Activated CD4-positive, alpha-beta T cell treated with anti-CD3 and anti-CD28 coated beads for 36 hours (primary cell): ENCODE data around the gene APCDD1. TPM values are rescaled to one million over a fixed set of nuclear protein-coding genes. Genes with fewer than 3 reads are reported as not detected.

ENCODE experiments used
- ATAC-seq: fragments of 200-7000 bp; cut with Tn5 transposase; one replicate; pipeline ENCODE4 v1.10.0; 2021; ENCODE audit warnings: mild to moderate bottlenecking, moderate library complexity
- CTCF ChIA-PET: fragments of 350-600 bp; sonication (Branson Sonifier 250); formaldehyde crosslinking; loops from one replicate; lab custom pipeline; 2021; ENCODE audit warnings: antibody characterized with exemption; lab: Charles Lee
- POLR2A ChIA-PET: fragments of 350-600 bp; sonication (Branson Sonifier 250); formaldehyde crosslinking; loops from one replicate; lab custom pipeline; 2021; ENCODE audit warnings: antibody characterized with exemption, inconsistent platforms; lab: Charles Lee
- DNase-seq: peaks from one replicate; pipeline ENCODE4 v3.0.0-alpha.2; 2020
- H3K27ac Mint-ChIP-seq: one replicate; pipeline ENCODE4 v1.8.0; 2021; ENCODE audit warnings: mixed read lengths
- H3K27me3 Mint-ChIP-seq: one replicate; pipeline ENCODE4 v1.8.0; 2021; ENCODE audit warnings: mixed read lengths
- H3K36me3 Mint-ChIP-seq: one replicate; pipeline ENCODE4 v1.8.0; 2021; ENCODE audit warnings: low read depth, mixed read lengths
- H3K4me1 Mint-ChIP-seq: one replicate; pipeline ENCODE4 v1.8.0; 2021; ENCODE audit warnings: mixed read lengths
- H3K4me3 Mint-ChIP-seq: one replicate; pipeline ENCODE4 v1.8.0; 2021; ENCODE audit warnings: mild to moderate bottlenecking, moderate library complexity, mixed read lengths
- H3K9me3 Mint-ChIP-seq: one replicate; pipeline ENCODE4 v1.8.0; 2021; ENCODE audit warnings: low read depth, mixed read lengths
- intact Hi-C, 2 experiments: fragments of 100-400 bp; cut with DNase I in 1 of 2; cut with micrococcal nuclease in 1 of 2; formaldehyde crosslinking; loops; one replicate each; pipeline versions ENCODE4 v1.14.2 to v1.15.1; 2022 to 2024; cut with DNase I, micrococcal nuclease
- total RNA-seq, 2 experiments: library from RNA; stranded (reverse); gene quantifications; one replicate each; pipeline ENCODE4 v1.2.3, GENCODE V29; 2021

The APCDD1 gene
- total RNA-seq, 2 experiments from 2014 or later: not detected

DNA sequence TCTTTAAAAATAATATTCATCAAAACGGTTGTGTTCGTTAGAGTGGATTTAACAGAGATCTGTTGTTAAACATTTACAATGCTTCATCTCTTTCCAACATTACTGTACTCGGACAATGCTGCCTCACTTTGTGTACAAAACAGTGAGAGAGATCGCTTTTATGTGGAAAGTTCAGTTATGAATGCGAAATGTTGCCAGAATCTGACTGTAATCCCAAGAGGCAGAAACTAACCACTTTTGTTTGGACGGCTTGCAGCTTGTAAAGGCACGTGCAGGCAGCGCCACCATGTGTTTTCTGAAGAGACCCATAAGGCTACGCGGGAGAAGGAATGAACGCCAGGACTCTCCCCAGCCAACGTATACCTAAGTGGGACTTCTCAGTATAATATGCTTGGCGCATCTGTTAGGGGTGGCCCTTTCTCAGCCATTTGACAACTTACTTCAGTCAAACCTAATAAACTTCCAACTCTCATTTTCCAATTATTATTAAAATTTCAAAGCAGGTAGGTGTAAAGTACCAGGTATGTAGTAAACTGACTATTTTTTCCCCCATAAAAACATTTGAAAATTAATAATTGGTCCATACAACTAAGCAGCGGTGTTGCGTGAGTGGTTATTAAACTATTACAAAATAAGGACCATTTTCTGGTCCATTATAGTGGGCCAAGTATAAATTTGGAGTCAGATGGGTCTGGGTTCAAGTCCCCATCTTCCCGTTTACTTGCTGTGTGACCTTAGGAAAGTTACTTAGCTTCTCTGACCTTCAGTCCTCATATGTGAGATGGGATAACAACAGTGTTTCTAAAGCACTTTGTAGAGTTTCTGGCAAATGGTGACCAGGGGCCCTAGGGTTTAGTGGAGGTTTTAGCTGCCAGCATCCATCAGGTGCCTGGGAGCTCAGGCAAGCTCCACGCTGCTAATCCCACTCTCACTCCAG lies 65.8 kb downstream of the APCDD1 start:
- no peak overlapping the region for H3K4me3 Mint-ChIP-seq
- no peaks in the 10 kb centered on the region for H3K36me3 Mint-ChIP-seq
- intact Hi-C loops: loop anchor here (1.0 to 2.0 kb wide), 3 partner anchors 29 to 549 kb away; no protein-coding TSS in a partner anchor
- ChIA-PET CTCF (interaction anchor here (0.8 to 5.2 kb wide), 5 partner anchors 11 to 548 kb away, joined by 3 to 29 read pairs (median 4); no protein-coding TSS in a partner anchor), POLR2A (no interaction called here)
- DNase-seq: peak; percentile 83
- no peak overlapping the region for H3K27ac Mint-ChIP-seq
- peak; percentile 92 for ATAC-seq
- H3K27me3 Mint-ChIP-seq: peaks cover 25% of the 10 kb centered on the region
- no peaks in the 10 kb centered on the region for H3K9me3 Mint-ChIP-seq
- H3K4me1 Mint-ChIP-seq: peaks cover 16% of the 10 kb centered on the region

GRCh38 chr18:10521566-10521965 lies 67.1 kb downstream of the APCDD1 start:
- Mint-ChIP-seq H3K4me1 (peaks cover 20% of the 10 kb centered on the region), H3K36me3 (no peaks in the 10 kb centered on the region), H3K9me3 (no peaks in the 10 kb centered on the region), H3K27me3 (peaks cover 20% of the 10 kb centered on the region), H3K4me3 (no peak overlapping the region), H3K27ac (no peak overlapping the region)
- DNase-seq (no peak), ATAC-seq (no peak)
- POLR2A ChIA-PET: no interaction called here
- CTCF ChIA-PET: no interaction called here
- intact Hi-C loops: loop anchor here in 1 of 2 experiments (2.0 kb wide), 2 partner anchors 31 to 489 kb away; no protein-coding TSS in a partner anchor

DNA sequence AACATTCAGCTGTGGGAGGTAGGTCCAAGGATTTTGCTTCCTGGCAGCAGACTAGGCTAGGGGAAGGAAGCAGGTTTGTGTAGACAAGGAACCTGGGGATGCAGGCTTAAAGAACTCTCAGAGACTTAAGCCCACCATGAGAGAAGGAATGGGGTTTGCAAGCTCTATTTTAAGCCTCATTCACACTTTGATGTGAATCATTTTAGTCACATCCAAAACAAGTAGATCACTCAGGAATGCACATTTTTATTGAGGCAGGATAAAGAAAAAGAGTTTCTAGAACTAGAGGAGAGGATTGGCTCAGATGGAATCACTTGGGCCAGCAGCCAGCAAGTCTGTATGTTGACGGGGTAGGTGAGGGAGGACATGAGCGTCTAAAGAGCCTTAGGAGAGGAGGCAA lies 68.1 kb downstream of the APCDD1 start:
- intact Hi-C loops: no loop called here
- Mint-ChIP-seq H3K36me3 (no peaks in the 10 kb centered on the region), H3K4me3 (no peak overlapping the region), H3K9me3 (no peaks in the 10 kb centered on the region), H3K27me3 (peaks cover 15% of the 10 kb centered on the region), H3K27ac (no peak overlapping the region), H3K4me1 (peaks cover 26% of the 10 kb centered on the region)
- ATAC-seq (no peak), DNase-seq (no peak)
- ChIA-PET CTCF (no interaction called here), POLR2A (no interaction called here)

- Mint-ChIP-seq H3K27me3 (peaks cover 13% of the 10 kb centered on the region), H3K4me1 (peaks cover 33% of the 10 kb centered on the region), H3K4me3 (no peak overlapping the region), H3K9me3 (no peaks in the 10 kb centered on the region), H3K36me3 (no peaks in the 10 kb centered on the region), H3K27ac (no peak overlapping the region)
- DNase-seq: no peak
- POLR2A ChIA-PET: no interaction called here
- CTCF ChIA-PET: no interaction called here
- intact Hi-C loops: no loop called here
- ATAC-seq: no peak
Measured at GRCh38 chr18:10523544-10523943, 69.1 kb downstream of the APCDD1 start.

DNA sequence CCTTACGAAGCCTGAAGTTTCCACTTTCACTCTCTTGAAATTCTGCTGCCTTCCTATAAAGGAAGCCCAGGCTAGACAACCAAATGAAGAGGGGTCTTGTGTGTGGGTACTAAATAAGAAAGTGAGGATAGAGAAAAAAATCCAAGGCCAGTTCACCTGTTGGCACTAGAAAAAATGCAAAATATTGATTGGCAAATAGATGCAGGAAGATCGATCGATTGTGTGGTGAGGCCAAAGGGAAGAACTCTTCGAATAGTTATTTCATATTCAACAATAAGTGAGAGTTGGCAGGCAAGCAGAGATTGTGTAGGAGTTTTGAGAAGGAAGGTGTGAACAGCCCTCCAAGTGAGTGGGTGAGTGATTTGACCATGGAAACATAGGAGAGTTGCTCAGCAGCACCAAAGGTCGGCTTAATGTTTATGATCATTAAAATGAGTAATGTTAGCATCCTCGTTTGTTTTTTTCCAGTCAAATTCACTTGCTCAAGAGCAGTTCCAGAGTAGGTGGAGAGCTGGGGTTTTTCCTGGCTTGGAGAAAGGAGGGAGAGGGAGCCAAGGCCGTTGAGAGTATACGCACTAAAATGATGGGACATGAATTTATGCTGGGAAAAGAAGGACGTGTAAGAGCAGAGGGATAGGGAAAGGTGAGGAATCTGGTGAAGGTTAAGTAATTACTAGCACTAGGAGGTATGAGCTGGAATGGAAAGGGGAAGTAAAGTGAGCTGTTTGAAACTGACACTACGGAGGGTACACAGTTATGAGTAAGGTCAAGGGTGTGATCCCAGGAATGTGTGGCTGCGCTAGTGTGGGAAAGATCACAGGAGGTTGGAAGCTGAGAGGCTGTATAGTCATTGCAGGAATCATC lies 70.3 kb downstream of the APCDD1 start:
- Mint-ChIP-seq H3K9me3 (no peaks in the 10 kb centered on the region), H3K27ac (peak overlapping the region; percentile 82), H3K4me1 (peaks cover 43% of the 10 kb centered on the region), H3K36me3 (no peaks in the 10 kb centered on the region), H3K4me3 (peak overlapping the region; percentile 92), H3K27me3 (peaks cover 4% of the 10 kb centered on the region)
- intact Hi-C loops: loop anchor here (2.0 to 5.0 kb wide), 7 partner anchors 32 to 1917 kb away; partner anchors contain the start of genes CHMP1B (in 1 of the 2), PPP4R1 (in 1 of the 2), RAB12 (in 1 of the 2) and RALBP1 (in 1 of the 2)
- DNase-seq (peak; percentile 21), ATAC-seq (no peak)
- ChIA-PET CTCF (interaction anchor here (0.6 to 0.8 kb wide), 3 partner anchors 11 to 34 kb away, joined by 3 read pairs; no protein-coding TSS in a partner anchor), POLR2A (no interaction called here)

GRCh38 chr18:10525371-10525691 lies 70.9 kb downstream of the APCDD1 start:
- H3K4me1 Mint-ChIP-seq: peaks cover 46% of the 10 kb centered on the region
- peaks cover 4% of the 10 kb centered on the region for H3K27me3 Mint-ChIP-seq
- H3K9me3 Mint-ChIP-seq: no peaks in the 10 kb centered on the region
- H3K27ac Mint-ChIP-seq: peak overlapping the region; percentile 82
- ChIA-PET POLR2A (no interaction called here), CTCF (interaction anchor here (0.6 to 0.8 kb wide), 2 partner anchors 15 to 35 kb away, joined by 3 read pairs; no protein-coding TSS in a partner anchor)
- no peak for ATAC-seq
- peak overlapping the region; percentile 92 for H3K4me3 Mint-ChIP-seq
- peaks cover 2% of the 10 kb centered on the region for H3K36me3 Mint-ChIP-seq
- intact Hi-C loops: loop anchor here (2.0 to 5.0 kb wide), 7 partner anchors 33 to 1918 kb away; partner anchors contain the start of genes CHMP1B (in 1 of the 2), PPP4R1 (in 1 of the 2), RAB12 (in 1 of the 2) and RALBP1 (in 1 of the 2)
- no peak for DNase-seq

GRCh38 chr18:10525697-10526560 lies 71.5 kb downstream of the APCDD1 start, which contains the start of gene NAPG:
Gene NAPG (plus strand): TSS chr18:10526027. CDS start chr18:10526103, 76 bp downstream.
- intact Hi-C loops: loop anchor here (1.0 to 5.0 kb wide), 8 partner anchors 34 to 1919 kb away; partner anchors contain the start of genes VAPA (in 2 of the 2), CHMP1B (in 1 of the 2), PPP4R1 (in 1 of the 2) and RAB12 (in 1 of the 2)
- CTCF ChIA-PET: no interaction called here
- ATAC-seq: peak; percentile 84
- POLR2A ChIA-PET: no interaction called here
- Mint-ChIP-seq H3K9me3 (no peaks in the 10 kb centered on the region), H3K27me3 (peaks cover 4% of the 10 kb centered on the region), H3K4me1 (peaks cover 52% of the 10 kb centered on the region), H3K36me3 (peaks cover 3% of the 10 kb centered on the region), H3K27ac (peak within 1 kb of the TSS; percentile 96), H3K4me3 (peak within 1 kb of the TSS; percentile 92)
- DNase-seq: peak; percentile 94

- Mint-ChIP-seq H3K9me3 (no peaks in the 10 kb centered on the region), H3K36me3 (peaks cover 3% of the 10 kb centered on the region), H3K27me3 (peaks cover 3% of the 10 kb centered on the region), H3K27ac (peak overlapping the region; percentile 87), H3K4me3 (peak overlapping the region; percentile 92), H3K4me1 (peaks cover 54% of the 10 kb centered on the region)
- intact Hi-C loops: loop anchor here (1.0 to 5.0 kb wide), 7 partner anchors 34 to 1919 kb away; partner anchors contain the start of genes CHMP1B (in 1 of the 2), PPP4R1 (in 1 of the 2), RAB12 (in 1 of the 2) and RALBP1 (in 1 of the 2)
- ATAC-seq (peak; percentile 1), DNase-seq (no peak)
- ChIA-PET POLR2A (no interaction called here), CTCF (no interaction called here)
Measured at GRCh38 chr18:10526561-10526949, 72.1 kb downstream of the APCDD1 start.

DNA sequence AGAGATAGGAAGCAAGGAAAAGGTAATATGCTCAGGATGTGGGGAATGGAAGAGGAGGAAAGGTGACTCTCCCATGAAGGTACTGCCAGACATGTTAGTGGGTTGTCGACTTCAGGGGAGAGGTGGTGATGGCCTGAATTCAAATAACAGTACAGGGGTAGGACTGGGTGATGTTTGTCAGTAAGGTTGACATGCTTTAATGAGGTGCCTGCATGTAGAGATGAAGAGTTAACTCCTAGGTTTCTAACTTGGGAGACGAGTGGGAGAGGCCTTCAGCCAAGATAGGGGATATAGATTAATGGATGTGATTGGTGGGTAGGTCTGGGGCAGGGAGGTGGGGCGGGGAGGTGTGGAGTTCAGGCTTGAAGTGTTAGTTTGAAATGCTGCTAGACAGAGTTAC lies 74.0 kb downstream of the APCDD1 start:
- no peak overlapping the region for H3K4me3 Mint-ChIP-seq
- H3K4me1 Mint-ChIP-seq: peaks cover 55% of the 10 kb centered on the region
- no peaks in the 10 kb centered on the region for H3K9me3 Mint-ChIP-seq
- ChIA-PET CTCF (interaction anchor here (1.1 kb wide), 1 partner anchor 10 kb away, joined by 3 read pairs; no protein-coding TSS in a partner anchor), POLR2A (no interaction called here)
- peaks cover 6% of the 10 kb centered on the region for H3K36me3 Mint-ChIP-seq
- H3K27ac Mint-ChIP-seq: peak overlapping the region; percentile 55
- ATAC-seq: no peak
- DNase-seq: no peak
- intact Hi-C loops: loop anchor here (5.0 kb wide), 6 partner anchors 36 to 1921 kb away; partner anchors contain the start of genes CHMP1B (in 1 of the 2), PPP4R1 (in 1 of the 2), RAB12 (in 1 of the 2) and RALBP1 (in 1 of the 2)
- no peaks in the 10 kb centered on the region for H3K27me3 Mint-ChIP-seq

DNA sequence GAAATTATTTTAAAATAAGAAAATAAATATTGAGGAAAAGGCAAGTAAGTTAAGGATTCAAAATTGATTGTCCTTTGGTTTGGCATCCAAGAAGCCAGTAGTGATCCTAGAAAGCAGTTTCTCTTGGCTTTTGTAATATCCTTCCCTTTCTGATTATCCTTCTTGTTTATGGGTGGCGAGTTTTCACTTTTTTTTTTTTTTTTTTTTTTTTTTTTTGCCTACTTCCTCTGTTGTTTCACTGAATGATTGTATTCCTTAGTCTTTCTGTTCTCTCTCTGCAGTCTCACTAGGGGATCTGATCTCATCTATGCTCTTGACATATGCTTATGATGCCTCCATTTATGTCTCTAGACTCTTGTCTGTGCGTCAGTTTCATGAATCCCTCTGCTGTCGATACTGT lies 75.6 kb downstream of the APCDD1 start:
- peak overlapping the region; percentile 28 for H3K4me3 Mint-ChIP-seq
- CTCF ChIA-PET: interaction anchor here (0.6 to 1.3 kb wide), 3 partner anchors 12 to 911 kb away, joined by 3 to 4 read pairs (median 3); no protein-coding TSS in a partner anchor
- peak; percentile 20 for ATAC-seq
- peaks cover 46% of the 10 kb centered on the region for H3K4me1 Mint-ChIP-seq
- no peaks in the 10 kb centered on the region for H3K9me3 Mint-ChIP-seq
- POLR2A ChIA-PET: interaction anchor here (0.6 kb wide), 1 partner anchor 1922 kb away, joined by 4 read pairs; no protein-coding TSS in a partner anchor
- no peaks in the 10 kb centered on the region for H3K27me3 Mint-ChIP-seq
- H3K36me3 Mint-ChIP-seq: peaks cover 14% of the 10 kb centered on the region
- DNase-seq: no peak
- intact Hi-C loops: loop anchor here (1.0 to 2.0 kb wide), 2 partner anchors 613 to 616 kb away; partner anchors contain the start of gene VAPA (in 1 of the 2)
- H3K27ac Mint-ChIP-seq: peak overlapping the region; percentile 97
